Thymus (tissue), 11 donors: Measurements from ENCODE around the gene PLXNC1. TPM values are rescaled to one million over a fixed set of nuclear protein-coding genes. Genes with fewer than 3 reads are reported as not detected.

ENCODE experiments used
- DNase-seq, 9 donors: peaks; one replicate each; pipeline ENCODE4 v3.0.0-alpha.2; 2013; ENCODE audit warnings: low spot score in 9 of 9, low read depth in 6 of 9, missing footprints in 1 of 9
- H3K27ac ChIP-seq, 2 donors: one replicate each; pipeline ENCODE4 v1.5.1; 2013; ENCODE audit warnings: control low read depth in 1 of 2, low read depth in 1 of 2, low read length in 1 of 2, mild to moderate bottlenecking in 1 of 2, moderate library complexity in 1 of 2
- H3K27me3 ChIP-seq, 2 donors: one replicate each; pipeline ENCODE4 v1.5.1; 2013; ENCODE audit warnings: low read length in 1 of 2; ENCODE audit not compliant: control insufficient read depth in 2 of 2, insufficient read depth in 1 of 2
- H3K36me3 ChIP-seq, 2 donors: one replicate each; pipeline ENCODE4 v1.5.1; 2013; ENCODE audit warnings: low read length in 1 of 2, mild to moderate bottlenecking in 1 of 2, moderate library complexity in 1 of 2; ENCODE audit not compliant: control insufficient read depth in 2 of 2, insufficient read depth in 2 of 2
- H3K4me1 ChIP-seq, 2 donors: one replicate each; pipeline ENCODE4 v1.5.1; 2013; ENCODE audit warnings: low read length in 2 of 2; ENCODE audit not compliant: control insufficient read depth in 2 of 2, insufficient read depth in 2 of 2
- H3K4me3 ChIP-seq, 2 donors: one replicate each; pipeline ENCODE4 v1.5.1; 2013; ENCODE audit warnings: low read length in 2 of 2, control low read depth in 1 of 2, mild to moderate bottlenecking in 1 of 2
- H3K9me3 ChIP-seq, 2 donors: one replicate each; pipeline ENCODE4 v1.5.1; 2013; ENCODE audit warnings: low read length in 1 of 2, mild to moderate bottlenecking in 1 of 2; ENCODE audit not compliant: control insufficient read depth in 2 of 2, insufficient read depth in 1 of 2
- WGBS: extraction: QIAGEN DNeasy Blood & Tissue Kit; methylation state at CpG from one replicate; pipeline ENCODE4 v1.1.7; 2013; 5-methylcytosine and 5-hydroxymethylcytosine counted together
- polyA plus RNA-seq: library from polyadenylated mRNA; stranded (reverse); fragments of 200-250 nt; gene quantifications from one replicate; pipeline ENCODE4 v1.2.3, GENCODE V29; 2013
- total RNA-seq: library from RNA; stranded (reverse); fragments of 120-200 nt; gene quantifications from one replicate; pipeline ENCODE4 v1.2.4, GENCODE V29; 2013
- donor health status: healthy.

The PLXNC1 gene
- total and polyA plus RNA-seq, 2 donors, result 3.7 to 11.0 TPM

DNA sequence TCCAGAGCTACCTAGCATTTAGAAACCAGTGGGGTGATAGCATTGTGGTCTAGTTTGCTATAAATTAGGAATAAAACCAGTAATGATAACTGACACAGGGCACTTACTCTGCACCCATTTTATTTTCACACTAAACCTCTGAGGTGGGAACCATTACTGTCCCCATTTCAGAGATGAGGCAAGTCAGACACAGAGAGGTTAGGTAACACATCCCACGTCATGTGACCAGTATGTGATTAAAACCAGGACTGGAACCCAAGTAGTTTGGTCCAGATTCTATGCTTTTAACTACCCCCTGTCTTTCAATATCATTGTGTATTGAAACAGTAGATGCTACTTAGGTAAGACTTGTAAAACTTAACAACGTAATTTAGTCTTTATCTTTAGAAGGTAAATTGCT lies 110.2 kb downstream of the PLXNC1 start:
- no peak for DNase-seq
- no peaks in the 10 kb centered on the region for H3K9me3 ChIP-seq
- no peak overlapping the region for H3K27ac ChIP-seq
- H3K27me3 ChIP-seq, result no peaks in the 10 kb centered on the region
- no peak overlapping the region for H3K4me3 ChIP-seq
- peaks cover 11 to 19% of the 10 kb centered on the region in 2 donors for H3K4me1 ChIP-seq
- 94% methylated on average over 2 of the region's 2 CpGs for WGBS
- peaks cover 0 to 5% of the 10 kb centered on the region in 2 donors for H3K36me3 ChIP-seq

DNA sequence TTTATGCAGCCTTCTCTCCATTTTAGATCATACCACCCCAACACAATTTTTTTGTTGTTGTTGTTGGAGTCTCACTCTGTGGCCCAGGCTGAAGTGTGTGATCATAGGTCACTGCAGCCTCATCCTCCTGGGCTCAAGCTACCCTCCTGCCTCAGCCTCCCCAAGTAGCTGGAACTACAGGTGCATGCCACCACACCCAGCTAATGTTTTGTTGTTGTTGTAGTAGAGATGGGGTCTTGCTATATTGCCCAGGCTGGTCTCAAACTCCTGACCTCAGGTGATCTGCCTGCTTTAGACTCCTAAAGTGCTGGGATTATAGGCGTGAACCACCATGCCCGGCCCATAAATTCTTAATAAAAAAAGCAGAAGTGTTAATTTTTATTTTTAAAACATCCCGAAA lies 111.6 kb downstream of the PLXNC1 start:
- DNase-seq, result no peak
- peaks cover 0 to 5% of the 10 kb centered on the region in 2 donors for H3K36me3 ChIP-seq
- peaks cover 15 to 26% of the 10 kb centered on the region in 2 donors for H3K4me1 ChIP-seq
- no peaks in the 10 kb centered on the region for H3K27me3 ChIP-seq
- H3K4me3 ChIP-seq, result no peak overlapping the region
- H3K9me3 ChIP-seq, result no peaks in the 10 kb centered on the region
- H3K27ac ChIP-seq, result no peak overlapping the region
- 98% methylated on average over 3 of the region's 3 CpGs for WGBS

DNA sequence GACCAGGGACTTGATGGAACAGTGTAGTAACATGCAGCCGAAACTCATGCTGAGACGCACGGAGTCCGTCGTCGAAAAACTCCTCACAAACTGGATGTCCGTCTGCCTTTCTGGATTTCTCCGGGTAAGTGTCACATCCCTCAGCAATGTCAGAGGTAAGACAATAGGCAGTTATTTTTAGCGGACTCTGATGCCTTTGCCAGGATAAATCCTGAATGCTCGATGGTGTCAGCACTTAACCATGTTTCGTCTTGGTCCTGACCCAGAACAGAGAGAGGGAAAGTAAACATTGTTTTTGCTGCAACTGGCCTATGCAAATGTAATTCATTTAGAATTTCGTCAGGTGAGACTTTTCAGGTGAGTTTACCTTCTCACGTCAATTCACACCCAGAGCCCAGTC lies 112.3 kb downstream of the PLXNC1 start:
- Histone ChIP-seq H3K4me1 (peaks cover 15 to 26% of the 10 kb centered on the region in 2 donors), H3K27ac (no peak overlapping the region), H3K27me3 (no peaks in the 10 kb centered on the region), H3K36me3 (peaks cover 0 to 5% of the 10 kb centered on the region in 2 donors), H3K9me3 (no peaks in the 10 kb centered on the region), H3K4me3 (no peak overlapping the region)
- DNase-seq, result no peak
- WGBS, result 98% methylated on average over 13 of the region's 13 CpGs

DNA sequence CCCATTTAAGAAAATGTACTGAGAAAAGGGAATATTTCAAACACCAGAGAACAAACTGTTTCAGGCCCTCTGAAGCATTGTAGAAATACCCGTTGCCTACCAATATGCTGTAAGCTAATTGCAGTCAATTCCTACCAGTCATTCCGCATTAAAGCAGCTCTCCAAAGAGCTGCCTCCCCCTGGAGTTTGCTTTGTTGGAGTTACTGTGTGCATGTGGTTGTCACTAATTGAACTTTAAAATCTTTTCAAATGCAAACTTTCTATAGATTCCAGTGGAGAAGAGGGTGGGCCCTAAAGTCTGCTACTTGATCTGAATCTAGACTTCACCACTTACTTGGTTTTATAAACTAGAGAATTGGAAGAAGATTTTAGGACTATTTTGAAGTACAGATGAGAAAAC lies 112.7 kb downstream of the PLXNC1 start:
- H3K4me1 ChIP-seq, result peaks cover 15 to 26% of the 10 kb centered on the region in 2 donors
- 76% methylated on average over 2 of the region's 2 CpGs for WGBS
- peaks cover 0 to 5% of the 10 kb centered on the region in 2 donors for H3K36me3 ChIP-seq
- H3K4me3 ChIP-seq, result no peak overlapping the region
- no peak for DNase-seq
- no peak overlapping the region for H3K27ac ChIP-seq
- H3K27me3 ChIP-seq, result no peaks in the 10 kb centered on the region
- no peaks in the 10 kb centered on the region for H3K9me3 ChIP-seq

DNA sequence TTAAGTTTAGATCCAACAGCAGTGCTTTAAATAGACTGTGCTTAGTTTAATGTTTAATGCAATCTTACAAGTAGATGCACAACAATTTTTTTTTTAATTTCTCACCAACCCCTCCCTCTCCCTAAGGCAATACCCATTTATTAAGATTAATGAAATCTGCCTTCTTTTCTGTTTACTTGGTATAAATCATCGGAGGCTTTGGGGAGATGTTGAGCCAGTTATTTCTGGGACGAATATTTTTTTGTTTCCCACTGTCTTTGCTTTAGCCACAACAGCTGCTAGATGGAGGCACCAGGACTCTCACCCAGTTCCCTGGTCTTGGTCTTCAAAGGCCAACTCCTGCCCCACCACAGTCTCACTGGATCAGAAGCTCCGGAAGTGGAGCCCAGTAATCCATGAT lies 113.4 kb downstream of the PLXNC1 start:
- Histone ChIP-seq H3K27me3 (no peaks in the 10 kb centered on the region), H3K9me3 (no peaks in the 10 kb centered on the region), H3K36me3 (peaks cover 0 to 5% of the 10 kb centered on the region in 2 donors), H3K27ac (peak overlapping the region in 1 of 2 donors; percentile 83), H3K4me1 (peaks cover 15 to 27% of the 10 kb centered on the region in 2 donors), H3K4me3 (no peak overlapping the region)
- DNase-seq, result no peak
- WGBS, result 92% methylated on average over 3 of the region's 3 CpGs

DNA sequence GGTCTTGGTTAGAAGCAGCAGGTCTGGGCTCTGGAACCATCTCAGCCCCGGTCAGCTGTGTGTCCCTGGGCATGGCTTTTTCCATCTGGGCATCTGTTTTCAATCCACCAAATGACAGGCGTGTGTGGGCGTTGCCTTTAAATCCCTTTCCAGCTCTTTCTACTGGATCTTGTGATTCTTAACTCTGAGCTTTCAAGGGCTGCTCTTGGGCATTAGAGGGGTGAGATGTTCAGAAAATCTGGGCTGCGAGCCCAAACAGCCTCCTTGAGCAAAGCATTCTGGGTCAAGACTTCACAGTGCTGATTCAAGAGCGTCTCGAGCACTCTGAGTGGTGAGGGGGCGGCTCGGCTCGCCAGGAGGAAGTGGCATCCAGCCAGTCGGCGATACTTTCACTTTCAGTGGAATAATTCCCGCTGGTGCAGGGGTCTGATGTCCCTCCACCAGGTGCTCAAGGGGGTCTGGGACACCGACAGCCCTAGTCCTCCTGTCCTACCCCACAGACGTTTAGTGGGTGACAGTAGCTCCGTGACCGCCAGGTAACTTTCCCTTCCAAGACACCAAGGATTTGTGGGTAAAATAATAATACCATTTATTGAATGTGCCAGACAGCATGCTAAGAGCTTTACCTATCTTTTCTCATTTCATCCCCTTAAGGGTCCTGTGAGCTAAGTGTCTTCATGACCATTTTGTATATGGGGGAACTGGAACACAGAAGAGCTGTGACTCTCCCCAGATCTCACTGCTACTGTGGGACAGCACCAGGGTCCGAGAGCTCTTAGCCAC lies 114.0 kb downstream of the PLXNC1 start:
- WGBS, result 23% methylated on average over 17 of the region's 17 CpGs
- Histone ChIP-seq H3K4me3 (peak overlapping the region; percentile 56 to 65), H3K9me3 (no peaks in the 10 kb centered on the region), H3K27me3 (no peaks in the 10 kb centered on the region), H3K36me3 (peaks cover 0 to 5% of the 10 kb centered on the region in 2 donors), H3K4me1 (peaks cover 15 to 30% of the 10 kb centered on the region in 2 donors), H3K27ac (peak overlapping the region; percentile 75 to 83)
- DNase-seq, result peak in 8 of 9 donors; percentile 56 to 90 (median 72)

DNA sequence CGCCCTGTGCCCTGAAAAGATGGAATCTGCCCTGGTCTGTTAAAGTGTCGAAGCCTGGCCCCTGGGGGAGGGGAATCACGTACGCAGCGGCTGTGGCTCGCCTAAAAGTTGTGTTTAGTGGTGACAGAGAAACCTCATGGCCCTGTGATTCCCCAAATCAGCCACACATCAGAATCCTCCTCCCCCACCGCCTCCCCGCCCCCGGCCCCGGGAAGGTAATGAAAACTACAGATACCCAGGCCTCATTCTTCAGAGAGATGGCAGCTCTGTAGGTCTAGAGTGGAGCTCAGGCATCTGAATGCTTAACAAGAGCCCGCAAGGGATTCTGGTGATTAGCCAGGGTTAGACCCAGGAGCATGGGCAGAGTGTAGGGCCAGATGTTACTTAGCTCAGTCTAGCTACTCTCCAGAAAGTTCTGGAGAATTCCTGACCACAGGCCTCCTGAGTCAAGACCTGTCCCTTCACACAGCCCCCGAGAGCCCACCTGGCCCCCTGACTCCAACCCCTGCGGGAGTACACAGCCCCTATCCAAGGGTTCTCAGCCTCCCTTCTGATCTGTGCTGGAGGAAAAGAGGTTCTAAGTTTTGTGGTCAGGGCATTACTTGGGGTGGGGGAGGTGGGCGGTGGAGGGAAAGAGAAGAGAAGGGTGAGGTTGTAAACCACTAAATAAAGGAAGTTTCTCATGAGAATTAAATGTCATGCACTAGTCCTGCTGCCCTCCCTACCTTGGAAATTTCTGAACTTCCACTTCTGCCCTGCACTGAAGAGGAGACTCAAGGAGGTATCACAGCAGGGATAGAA lies 114.8 kb downstream of the PLXNC1 start:
- peak in 4 of 9 donors; percentile 33 to 67 (median 44) for DNase-seq
- Histone ChIP-seq H3K9me3 (no peaks in the 10 kb centered on the region), H3K27ac (peak overlapping the region; percentile 75 to 83), H3K36me3 (peaks cover 0 to 5% of the 10 kb centered on the region in 2 donors), H3K27me3 (no peaks in the 10 kb centered on the region), H3K4me3 (peak overlapping the region; percentile 56 to 65), H3K4me1 (peaks cover 15 to 30% of the 10 kb centered on the region in 2 donors)
- 20% methylated on average over 14 of the region's 14 CpGs for WGBS

DNA sequence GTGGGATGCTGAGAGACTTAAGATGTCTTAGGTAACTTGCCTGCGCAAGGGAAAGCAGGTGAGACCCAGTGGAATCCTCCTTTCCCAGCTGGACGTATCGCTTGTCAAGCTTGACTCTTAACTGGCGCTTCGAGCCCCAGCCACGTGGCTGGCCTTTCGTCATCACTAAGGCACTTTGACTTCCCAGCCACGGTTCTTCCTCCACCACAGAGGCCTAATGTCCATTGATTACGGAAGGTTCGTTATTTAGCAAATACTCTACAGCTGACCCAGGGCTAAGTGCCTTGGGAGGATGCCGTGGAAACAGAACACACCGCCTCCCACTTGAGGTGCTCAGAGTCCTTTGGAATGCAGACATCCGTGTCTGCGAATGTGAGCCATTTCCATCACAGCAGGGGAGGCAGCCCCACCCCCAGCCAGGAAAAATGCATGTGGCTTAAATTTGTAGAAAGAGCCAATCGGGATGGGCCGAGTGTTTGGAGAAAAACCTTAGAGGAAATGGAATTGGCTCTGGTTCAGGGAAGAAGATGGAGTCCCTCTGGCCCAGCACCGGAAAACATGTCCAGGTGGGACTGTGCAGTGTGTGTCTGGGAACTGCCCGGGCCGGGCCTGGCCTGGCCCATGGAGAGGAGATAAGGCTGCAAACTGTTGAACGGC lies 115.7 kb downstream of the PLXNC1 start:
- no peaks in the 10 kb centered on the region for H3K27me3 ChIP-seq
- H3K4me3 ChIP-seq, result no peak overlapping the region
- no peak overlapping the region for H3K27ac ChIP-seq
- 94% methylated on average over 20 of the region's 20 CpGs for WGBS
- no peaks in the 10 kb centered on the region for H3K9me3 ChIP-seq
- H3K4me1 ChIP-seq, result peaks cover 15 to 30% of the 10 kb centered on the region in 2 donors
- H3K36me3 ChIP-seq, result peaks cover 0 to 5% of the 10 kb centered on the region in 2 donors
- no peak for DNase-seq
